Epithelial cell of umbilical artery (primary cell): ENCODE results near the gene KCTD6. TPM values are rescaled to one million over a fixed set of nuclear protein-coding genes. Genes with fewer than 3 reads are reported as not detected.

ENCODE experiments used
- total RNA-seq: library from RNA; depleted of rRNA; stranded (reverse); fragments of >200 nt; gene quantifications from 2 replicates; pipeline ENCODE4 v1.2.3, GENCODE V29; 2014

Gene KCTD6
- total RNA-seq: 5.2 and 8.7 TPM in 2 replicates

GRCh38 chr3:58491506-58492402 is at the start of gene KCTD6:
Gene KCTD6, plus strand, starts transcription at chr3:58492096. Its CDS starts 6,660 bp downstream, at chr3:58498756.

GRCh38 chr3:58536501-58537411 is 44.9 kb downstream of the KCTD6 start, which contains the start of gene ACOX2:
Gene ACOX2, minus strand, starts transcription at chr3:58537190. Its CDS starts 2,084 bp downstream, at chr3:58535106.

Other genes starting within 250 kb of the KCTD6 start
- 14.4 and 17.5 TPM in 2 replicates for gene RPP14, start 185.9 kb upstream of the KCTD6 start, total RNA-seq
- 6.5 and 14.6 TPM in 2 replicates for gene HTD2, start 185.6 kb upstream of the KCTD6 start, total RNA-seq
- 11.7 and 14.7 TPM in 2 replicates for gene PXK, start 159.2 kb upstream of the KCTD6 start, total RNA-seq
- 82.1 and 99.7 TPM in 2 replicates for gene PDHB, start 58.3 kb upstream of the KCTD6 start, total RNA-seq
- 1.3 and 1.7 TPM in 2 replicates for gene ACOX2, start 45.1 kb downstream of the KCTD6 start, total RNA-seq
- 8.8 and 12.2 TPM in 2 replicates for gene FAM107A, start 85.3 kb downstream of the KCTD6 start, total RNA-seq
- under 0.01 and 0.61 TPM in 2 replicates for gene FAM3D, start 174.7 kb downstream of the KCTD6 start, total RNA-seq